Right cardiac atrium (tissue), 5 donors: ENCODE measurements around the gene MEPCE. TPM values are rescaled to one million over a fixed set of nuclear protein-coding genes. Genes with fewer than 3 reads are reported as not detected.
"Not testable (repeated sequence)": the region's sequence is repeated elsewhere in the genome, so short reads cannot be mapped to it uniquely, and the experiment has no call there.

ENCODE experiments used
- ATAC-seq, 2 donors: fragments of 200-7000 bp; cut with Tn5 transposase; one replicate each; pipeline versions ENCODE4 v1.8.0 to v1.9.1; 2020; ENCODE audit warnings: moderate library complexity in 2 of 2, mild to moderate bottlenecking in 1 of 2
- DNase-seq, 3 donors: peaks; one replicate each; pipeline ENCODE4 v3.0.0-alpha.2; 2020
- H3K27ac ChIP-seq: one replicate; pipeline ENCODE4 v1.5.1; 2013; ENCODE audit warnings: mild to moderate bottlenecking, low read length, control low read depth, moderate library complexity
- H3K27me3 ChIP-seq: one replicate; pipeline ENCODE4 v1.6.1; 2013; ENCODE audit not compliant: control insufficient read depth, insufficient read depth
- H3K4me1 ChIP-seq: one replicate; pipeline ENCODE4 v1.6.1; 2013; ENCODE audit warnings: low read length; ENCODE audit not compliant: control insufficient read depth, insufficient read depth
- H3K4me3 ChIP-seq: one replicate; pipeline ENCODE4 v1.5.1; 2013; ENCODE audit warnings: low read length, control low read depth
- H3K9me3 ChIP-seq: one replicate; pipeline ENCODE4 v1.6.1; 2013; ENCODE audit warnings: low read length; ENCODE audit not compliant: control insufficient read depth
- WGBS: extraction: QIAGEN DNeasy Blood & Tissue Kit; methylation state at CpG from one replicate; pipeline ENCODE4 v1.1.7; 2013; 5-methylcytosine and 5-hydroxymethylcytosine counted together
- intact Hi-C, 4 donors: fragments of 100-400 bp; cut with DNase I; formaldehyde crosslinking; loops; one replicate each; pipeline versions ENCODE4 v1.11.0 to v1.14.0; 2022 to 2023
- long read RNA-seq, 4 donors: library from polyadenylated mRNA; unstranded; transcript quantifications; one replicate each; pipeline ENCODE4 v2.0.0, GENCODE V29; 2020 to 2021
- polyA plus RNA-seq: library from polyadenylated mRNA; stranded (reverse); fragments of 200-250 nt; gene quantifications from one replicate; pipeline ENCODE4 v1.2.3, GENCODE V29; 2013
- total RNA-seq, 4 donors: library from RNA; stranded (reverse); fragmentation: NEBNext Ultra II Directional; extraction: Animal tissue kit (Norgen Biotek cat#: 25700); gene quantifications; one replicate each; pipeline ENCODE4 v1.2.1, GENCODE V29; 2021
- donor health status: healthy with polysubstance abuse.
- donor health status: DM: no; HTN: yes; CAD: no.
- donor health status: DM: no; HTN: no; CAD: no.
- donor health status: DM: no; HTN: yes; CAD: no; lungs with severe emphysema.
- donor health status: DM: yes; HTN: yes; CAD: no.

Gene MEPCE, protein sequence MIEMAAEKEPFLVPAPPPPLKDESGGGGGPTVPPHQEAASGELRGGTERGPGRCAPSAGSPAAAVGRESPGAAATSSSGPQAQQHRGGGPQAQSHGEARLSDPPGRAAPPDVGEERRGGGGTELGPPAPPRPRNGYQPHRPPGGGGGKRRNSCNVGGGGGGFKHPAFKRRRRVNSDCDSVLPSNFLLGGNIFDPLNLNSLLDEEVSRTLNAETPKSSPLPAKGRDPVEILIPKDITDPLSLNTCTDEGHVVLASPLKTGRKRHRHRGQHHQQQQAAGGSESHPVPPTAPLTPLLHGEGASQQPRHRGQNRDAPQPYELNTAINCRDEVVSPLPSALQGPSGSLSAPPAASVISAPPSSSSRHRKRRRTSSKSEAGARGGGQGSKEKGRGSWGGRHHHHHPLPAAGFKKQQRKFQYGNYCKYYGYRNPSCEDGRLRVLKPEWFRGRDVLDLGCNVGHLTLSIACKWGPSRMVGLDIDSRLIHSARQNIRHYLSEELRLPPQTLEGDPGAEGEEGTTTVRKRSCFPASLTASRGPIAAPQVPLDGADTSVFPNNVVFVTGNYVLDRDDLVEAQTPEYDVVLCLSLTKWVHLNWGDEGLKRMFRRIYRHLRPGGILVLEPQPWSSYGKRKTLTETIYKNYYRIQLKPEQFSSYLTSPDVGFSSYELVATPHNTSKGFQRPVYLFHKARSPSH
- total RNA-seq = 10 to 100 TPM; 18.7 to 24.6 (median 23.2) TPM
- 20.4 TPM for polyA plus RNA-seq
- long read RNA-seq, donor 1, transcript MEPCE-201 (4 exons, 3,030 nt) = major isoform, 33 of 36 reads
- long read RNA-seq, donor 1, partial matches to known transcripts = 2 of 36 reads
- long read RNA-seq, donor 1, other reads (novel, unspliced or antisense) = 1 of 36 reads
- long read RNA-seq, donor 2, transcript MEPCE-201 (4 exons, 3,030 nt) = major isoform, 7 of 10 reads
- long read RNA-seq, donor 2, partial matches to known transcripts = 3 of 10 reads
- long read RNA-seq, donor 2, other reads (novel, unspliced or antisense) = 0 of 10 reads
- long read RNA-seq, donor 3, transcript MEPCE-201 (4 exons, 3,030 nt) = major isoform, 15 of 20 reads
- long read RNA-seq, donor 3, partial matches to known transcripts = 0 of 20 reads
- long read RNA-seq, donor 3, other reads (novel, unspliced or antisense) = 4 of 20 reads
- long read RNA-seq, donor 4, transcript MEPCE-201 (4 exons, 3,030 nt) = major isoform, 8 of 8 reads
- long read RNA-seq, donor 4, partial matches to known transcripts = 0 of 8 reads
- long read RNA-seq, donor 4, other reads (novel, unspliced or antisense) = 0 of 8 reads

DNA sequence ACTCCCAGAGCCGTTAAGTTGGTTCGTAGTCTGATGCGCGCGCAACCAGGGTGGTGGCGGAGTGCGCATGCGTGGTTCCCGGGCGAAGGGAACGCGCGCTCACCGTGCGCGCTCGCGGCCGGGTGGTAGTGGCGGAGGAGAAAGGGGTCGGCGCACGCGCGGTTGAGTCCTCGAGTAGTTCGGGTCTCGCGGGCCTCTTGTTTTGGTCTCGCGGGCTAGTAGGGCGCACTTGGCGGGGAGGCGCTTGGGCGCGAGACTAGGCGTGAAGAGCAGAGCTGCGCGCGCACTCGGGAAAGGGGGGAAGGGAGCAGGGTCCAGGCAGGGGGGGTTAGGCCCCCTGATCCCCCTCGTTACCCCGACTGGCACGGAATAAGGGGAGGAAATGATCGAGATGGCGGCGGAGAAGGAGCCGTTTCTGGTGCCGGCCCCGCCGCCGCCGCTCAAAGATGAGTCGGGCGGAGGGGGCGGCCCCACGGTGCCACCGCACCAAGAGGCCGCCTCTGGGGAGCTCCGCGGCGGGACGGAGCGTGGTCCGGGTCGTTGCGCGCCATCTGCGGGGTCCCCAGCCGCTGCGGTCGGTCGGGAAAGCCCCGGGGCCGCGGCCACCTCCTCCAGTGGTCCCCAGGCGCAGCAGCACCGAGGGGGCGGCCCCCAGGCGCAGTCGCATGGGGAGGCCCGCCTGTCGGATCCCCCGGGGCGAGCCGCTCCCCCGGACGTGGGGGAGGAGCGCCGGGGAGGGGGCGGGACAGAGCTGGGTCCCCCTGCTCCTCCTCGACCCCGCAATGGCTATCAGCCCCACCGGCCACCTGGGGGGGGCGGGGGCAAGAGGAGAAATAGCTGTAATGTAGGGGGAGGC is at the start of gene MEPCE:
MEPCE (plus strand) TSS at position 195 of the 856 bp plus-strand sequence; CDS start at position 383, 188 bp downstream.
- Histone ChIP-seq H3K4me1 (peaks cover 8% of the 10 kb centered on the region), H3K27ac (peak within 1 kb of the TSS; percentile 99), H3K27me3 (no peaks in the 10 kb centered on the region), H3K9me3 (no peaks in the 10 kb centered on the region), H3K4me3 (peak within 1 kb of the TSS; percentile 85)
- intact Hi-C loops = no loop called here
- ATAC-seq (peak; percentile 80 to 84), DNase-seq (peak; percentile 99)
- WGBS = under 1% methylated on average over 95 of the region's 95 CpGs

DNA sequence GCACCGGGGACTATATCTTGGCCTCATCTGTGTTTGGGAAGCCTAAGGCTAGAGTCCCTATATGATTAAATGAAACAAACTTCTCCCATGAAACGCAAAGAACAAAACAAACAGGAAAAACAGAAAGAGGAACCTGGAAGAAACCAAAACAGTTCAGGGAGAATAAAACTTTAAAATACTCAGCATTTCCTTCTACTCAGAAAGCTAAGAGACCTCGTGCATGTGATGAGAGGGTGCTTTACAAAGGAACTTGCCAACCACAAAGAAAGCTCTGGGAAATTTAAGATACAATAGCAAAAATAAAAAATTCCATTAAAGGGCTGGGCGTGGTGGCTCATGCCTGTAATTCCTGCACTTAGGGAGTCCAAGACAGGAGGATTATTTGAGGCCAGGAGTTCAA is 49.4 kb upstream of the MEPCE start:
- intact Hi-C loops = no loop called here
- ATAC-seq = peak in 1 of 2 donors; percentile 50
- DNase-seq = no peak
- Histone ChIP-seq H3K4me3 (no peak overlapping the region), H3K27me3 (no peaks in the 10 kb centered on the region), H3K27ac (no peak overlapping the region), H3K9me3 (no peaks in the 10 kb centered on the region), H3K4me1 (no peaks in the 10 kb centered on the region)
- WGBS = 78% methylated on average over 4 of the region's 4 CpGs

DNA sequence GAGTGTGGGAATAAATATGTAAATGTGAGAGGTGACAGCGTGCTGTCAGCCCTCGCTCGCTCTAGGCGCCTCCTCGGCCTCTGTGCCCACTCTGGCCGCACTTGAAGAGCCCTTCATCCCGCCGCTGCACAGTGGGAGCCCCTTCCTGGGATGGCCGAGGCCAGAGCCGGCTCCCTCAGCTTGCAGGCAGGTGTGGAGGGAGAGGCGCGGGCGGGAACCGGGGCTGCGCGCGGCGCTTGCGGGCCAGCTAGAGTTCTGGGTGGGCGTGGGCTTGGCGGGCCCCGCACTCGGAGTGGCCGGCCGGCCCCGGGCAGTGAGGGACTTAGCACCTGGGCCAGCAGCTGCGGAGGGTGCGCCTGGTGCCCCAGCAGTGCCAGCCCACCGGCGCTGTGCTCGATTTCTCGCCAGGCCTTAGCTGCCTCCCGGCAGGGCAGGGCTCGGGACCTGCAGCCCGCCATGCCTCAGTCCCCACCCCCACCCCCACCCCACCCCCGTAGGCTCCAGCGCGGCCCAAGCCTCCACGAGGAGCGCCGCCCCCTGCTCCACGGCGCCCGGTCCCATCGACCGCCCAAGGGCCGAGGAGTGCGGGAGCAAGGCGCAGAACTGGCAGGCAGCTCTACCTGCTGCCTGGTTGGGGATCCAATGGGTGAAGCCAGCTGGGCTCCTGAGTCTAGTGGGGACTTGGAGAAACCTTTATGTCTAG is 47.9 kb upstream of the MEPCE start:
- H3K27me3 ChIP-seq, DNase-seq, H3K27ac ChIP-seq, H3K9me3 ChIP-seq, H3K4me3 ChIP-seq, H3K4me1 ChIP-seq, intact Hi-C loops, ATAC-seq: not testable (repeated sequence)
- WGBS = 72% methylated on average over 49 of the region's 49 CpGs

DNA sequence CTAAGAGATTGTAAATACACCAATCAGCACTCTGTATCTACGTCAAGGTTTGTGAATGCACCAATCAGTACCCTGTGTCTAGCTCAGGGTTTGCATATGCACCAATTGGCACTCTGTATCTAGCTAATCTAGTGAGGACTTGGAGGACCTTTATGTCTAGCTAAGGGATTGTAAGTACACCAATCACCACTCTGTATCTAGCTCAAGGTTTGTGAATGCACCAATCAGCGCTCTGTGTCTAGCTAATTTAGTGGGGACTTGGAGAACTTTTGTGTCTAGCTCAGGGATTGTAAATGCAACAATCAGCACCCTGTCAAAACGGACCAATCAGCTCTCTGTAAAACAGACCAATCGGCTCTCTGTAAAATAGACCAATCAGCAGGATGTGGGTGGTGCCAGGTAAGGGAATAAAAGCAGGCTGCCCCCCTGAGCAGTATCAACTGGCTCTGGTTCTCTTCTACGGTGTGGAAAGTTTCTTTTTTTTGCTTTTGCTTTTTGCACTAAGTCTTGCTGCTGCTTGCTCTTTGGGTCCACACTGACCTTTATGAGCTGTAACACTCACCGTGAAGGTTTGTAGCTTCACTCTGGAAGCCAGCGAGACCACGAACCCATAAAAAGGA is 47.3 kb upstream of the MEPCE start:
- ATAC-seq, H3K27me3 ChIP-seq, H3K27ac ChIP-seq, H3K4me3 ChIP-seq, H3K9me3 ChIP-seq, intact Hi-C loops, H3K4me1 ChIP-seq, DNase-seq: not testable (repeated sequence)
- WGBS = 80% methylated on average over 8 of the region's 8 CpGs

DNA sequence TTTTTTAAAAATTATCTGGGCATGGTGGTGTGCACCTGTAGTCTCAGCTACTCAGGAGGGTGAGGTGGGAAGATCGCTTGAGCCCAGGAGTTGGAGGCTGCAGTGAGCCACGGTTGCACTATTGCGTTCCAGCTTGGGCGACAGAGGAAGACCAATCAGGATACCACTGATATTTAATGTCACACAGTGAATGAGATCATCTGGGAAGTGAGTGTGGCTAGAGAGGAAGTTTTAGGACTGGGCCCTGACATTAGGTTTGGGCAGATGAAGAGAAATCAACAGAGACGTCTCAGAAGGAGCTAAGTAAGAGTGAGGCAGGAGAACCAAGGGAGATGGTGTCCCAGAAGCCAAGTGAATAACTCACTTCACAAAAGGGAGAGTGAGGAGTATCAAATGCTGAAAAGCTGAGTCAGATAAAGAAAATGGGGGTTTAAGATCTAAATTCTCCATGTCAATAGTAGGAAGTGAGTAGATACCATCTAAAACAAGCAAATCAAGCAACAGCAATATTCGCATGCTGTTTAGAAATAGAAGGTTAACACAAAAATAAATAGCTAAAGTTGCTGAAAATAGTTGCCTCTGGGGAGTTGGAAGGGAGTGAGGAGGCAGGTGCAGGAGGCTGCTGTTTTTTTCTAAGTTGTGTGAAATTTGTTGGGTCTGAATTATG is 44.9 kb upstream of the MEPCE start:
- Histone ChIP-seq H3K9me3 (no peaks in the 10 kb centered on the region), H3K27ac (no peak overlapping the region), H3K4me1 (no peaks in the 10 kb centered on the region), H3K27me3 (no peaks in the 10 kb centered on the region), H3K4me3 (no peak overlapping the region)
- DNase-seq = no peak
- intact Hi-C loops = no loop called here
- no peak for ATAC-seq
- 66% methylated on average over 6 of the region's 6 CpGs for WGBS

DNA sequence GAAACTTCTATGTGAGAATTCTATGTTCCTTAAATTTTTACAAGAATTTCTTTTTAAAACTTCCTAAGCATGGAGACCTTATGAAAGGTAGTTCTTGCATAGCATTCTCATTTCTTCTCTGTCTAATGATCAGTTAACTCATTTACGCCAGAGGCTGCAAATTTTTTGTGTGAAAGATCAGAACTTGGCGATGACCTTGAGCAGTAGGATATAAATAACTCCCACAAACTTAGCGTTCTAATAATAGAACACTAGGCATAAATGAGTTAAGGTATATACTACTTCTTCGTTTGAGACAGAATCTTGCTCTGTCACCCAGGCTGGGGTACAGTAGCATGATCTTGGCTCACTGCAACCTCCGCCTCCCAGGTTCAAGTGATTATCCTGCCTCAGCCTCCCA is 42.7 kb upstream of the MEPCE start:
- H3K27me3 ChIP-seq = no peaks in the 10 kb centered on the region
- H3K27ac ChIP-seq = no peak overlapping the region
- no peaks in the 10 kb centered on the region for H3K4me1 ChIP-seq
- H3K4me3 ChIP-seq = no peak overlapping the region
- 39% methylated on average over 5 of the region's 5 CpGs for WGBS
- no peak for DNase-seq
- ATAC-seq = no peak
- intact Hi-C loops = no loop called here
- no peaks in the 10 kb centered on the region for H3K9me3 ChIP-seq

DNA sequence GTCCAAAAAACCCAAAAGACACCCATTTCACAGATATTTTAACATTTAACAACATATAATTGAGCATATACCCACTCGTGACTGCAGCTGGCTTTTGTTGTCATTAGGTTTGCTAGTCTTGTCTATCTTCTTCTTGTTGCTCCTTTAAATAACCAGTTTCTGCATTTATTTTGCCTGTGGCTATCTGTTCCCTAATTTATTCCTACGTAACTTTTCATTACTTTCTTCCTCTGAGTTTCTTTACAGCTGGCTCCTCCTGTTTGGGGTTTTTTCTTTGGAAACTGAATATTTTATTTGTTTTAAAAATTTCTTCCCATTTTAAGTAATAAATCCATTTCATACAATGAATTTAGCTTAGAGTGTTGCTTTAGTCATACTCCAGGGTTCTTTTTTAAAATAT is 41.9 kb upstream of the MEPCE start:
- Histone ChIP-seq H3K9me3 (no peaks in the 10 kb centered on the region), H3K27me3 (no peaks in the 10 kb centered on the region), H3K4me1 (no peaks in the 10 kb centered on the region), H3K27ac (no peak overlapping the region), H3K4me3 (no peak overlapping the region)
- ATAC-seq (no peak), DNase-seq (no peak)
- WGBS = 80% methylated on average over 2 of the region's 2 CpGs
- intact Hi-C loops = no loop called here

DNA sequence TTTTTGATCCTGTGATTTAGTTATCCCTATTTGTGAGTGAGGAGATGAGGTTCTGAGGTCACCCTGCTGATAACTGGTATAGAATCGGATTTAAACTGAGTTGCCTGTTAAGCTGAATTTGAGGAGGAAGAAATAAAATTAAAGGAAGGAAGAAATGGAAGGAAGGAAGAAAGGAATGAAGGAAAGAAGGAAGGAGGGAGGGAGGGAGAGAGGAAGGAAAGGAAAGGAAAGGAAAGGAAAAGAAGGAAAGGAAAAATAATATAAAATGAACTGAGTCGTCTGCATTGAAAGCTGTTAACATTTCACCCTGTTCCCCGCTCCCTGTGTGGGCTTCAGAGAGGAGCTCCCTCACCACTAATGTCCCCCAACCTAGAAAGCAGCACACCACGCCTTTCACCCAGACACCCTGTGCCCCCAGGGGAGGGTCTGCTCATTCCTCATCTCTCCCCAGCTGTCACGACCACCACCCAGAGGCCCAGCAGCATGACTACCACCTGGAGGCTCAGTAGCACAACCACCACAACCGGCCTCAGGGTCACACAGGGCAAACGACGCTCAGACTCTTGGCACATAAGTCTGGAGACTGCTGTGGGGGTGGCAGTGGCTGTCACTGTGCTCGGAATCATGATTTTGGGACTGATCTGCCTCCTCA is 40.1 kb upstream of the MEPCE start:
- no peaks in the 10 kb centered on the region for H3K9me3 ChIP-seq
- H3K4me1 ChIP-seq = no peaks in the 10 kb centered on the region
- H3K27ac ChIP-seq = no peak overlapping the region
- no peaks in the 10 kb centered on the region for H3K27me3 ChIP-seq
- DNase-seq (no peak), ATAC-seq (no peak)
- H3K4me3 ChIP-seq = no peak overlapping the region
- 61% methylated on average over 9 of the region's 9 CpGs for WGBS
- intact Hi-C loops = no loop called here
